HepG2 (cell line): ENCODE data around the gene TBRG4. TPM values are rescaled to one million over a fixed set of nuclear protein-coding genes. Genes with fewer than 3 reads are reported as not detected.

Source experiments
- CERS6 ChIP-seq: sonication (generic); formaldehyde crosslinking; IDR thresholded peaks from 2 replicates; pipeline ENCODE4 v1.5.0; 2020; ENCODE audit warnings: missing genetic modification reagents
- GPN1 ChIP-seq: sonication (generic); formaldehyde crosslinking; IDR thresholded peaks from 2 replicates; pipeline ENCODE4 v1.5.1; 2020; ENCODE audit warnings: missing genetic modification reagents, borderline replicate concordance
- GTF3A ChIP-seq: sonication (generic); formaldehyde crosslinking; conservative IDR thresholded peaks from 2 replicates; pipeline ENCODE4 v1.4.0; 2020; ENCODE audit warnings: mild to moderate bottlenecking, missing genetic modification reagents
- HDAC1 ChIP-seq: sonication (generic); formaldehyde crosslinking; IDR thresholded peaks from 2 replicates; pipeline ENCODE4 v1.5.1; 2020; ENCODE audit warnings: mild to moderate bottlenecking, missing genetic modification reagents
- HNF4G ChIP-seq, 2 experiments: sonication (generic) in 1 of 2; formaldehyde crosslinking in 1 of 2; IDR thresholded peaks; 2 replicates each; pipeline versions ENCODE4 v1.4.0 to v1.6.1; 2011 to 2020; ENCODE audit warnings: borderline replicate concordance in 2 of 2, low read depth in 2 of 2, mild to moderate bottlenecking in 2 of 2, low read length in 1 of 2, missing genetic modification reagents in 1 of 2, moderate library complexity in 1 of 2
- HNRNPH1 ChIP-seq: fragments of 200-400 bp; formaldehyde crosslinking; optimal IDR thresholded peaks from 2 replicates; pipeline ENCODE3; 2017; ENCODE audit warnings: mild to moderate bottlenecking, low read depth, low read length
- IRF2 ChIP-seq: IDR thresholded peaks from 2 replicates; pipeline ENCODE4 v1.6.1; 2018; ENCODE audit warnings: missing genetic modification reagents, missing compliant biosample characterization
- KDM3A ChIP-seq: IDR thresholded peaks from 2 replicates; pipeline ENCODE4 v1.6.1; 2018; ENCODE audit warnings: low read depth, missing compliant biosample characterization
- NONO ChIP-seq, 2 experiments: fragments of 450-650 bp in 1 of 2; sonication (generic) in 1 of 2; formaldehyde crosslinking in 1 of 2; IDR thresholded peaks in 1 of 2; conservative IDR thresholded peaks in 1 of 2; 2 replicates each; pipeline versions ENCODE4 v1.6.1 to v1.8.0; 2017 to 2022; ENCODE audit warnings: mild to moderate bottlenecking in 1 of 2, missing genetic modification reagents in 1 of 2, moderate library complexity in 1 of 2
- NR2F2 ChIP-seq: IDR thresholded peaks from 2 replicates; pipeline ENCODE4 v1.6.1; 2012; ENCODE audit warnings: low read depth, inconsistent platforms, borderline replicate concordance
- POLR2G ChIP-seq: fragments of 200-400 bp; formaldehyde crosslinking; IDR thresholded peaks from 2 replicates; pipeline ENCODE4 v1.6.1; 2018; ENCODE audit warnings: mild to moderate bottlenecking, low read depth, low read length, moderate library complexity
- RAD51 ChIP-seq: fragments of 450-650 bp; IDR thresholded peaks from 2 replicates; pipeline ENCODE4 v1.6.1; 2016; ENCODE audit warnings: borderline replicate concordance
- SMAD3 ChIP-seq: sonication (generic); formaldehyde crosslinking; IDR thresholded peaks from 2 replicates; pipeline ENCODE4 v1.4.0; 2020; ENCODE audit warnings: missing genetic modification reagents
- TFE3 ChIP-seq: IDR thresholded peaks from 2 replicates; pipeline ENCODE4 v1.6.1; 2016
- ZBTB1 ChIP-seq: sonication (generic); formaldehyde crosslinking; IDR thresholded peaks from 2 replicates; pipeline ENCODE4 v1.4.0; 2020; ENCODE audit warnings: missing genetic modification reagents, borderline replicate concordance
- ZBTB20 ChIP-seq: sonication (generic); formaldehyde crosslinking; IDR thresholded peaks from 2 replicates; pipeline ENCODE4 v1.8.1; 2023; ENCODE audit warnings: missing genetic modification reagents, low read depth, mild to moderate bottlenecking, borderline replicate concordance
- ZBTB25 ChIP-seq: IDR thresholded peaks from 2 replicates; pipeline ENCODE4 v1.6.1; 2018; ENCODE audit warnings: missing genetic modification reagents
- ZFP36L1 ChIP-seq: sonication (generic); formaldehyde crosslinking; IDR thresholded peaks from 2 replicates; pipeline ENCODE4 v1.8.0; 2022; ENCODE audit warnings: mild to moderate bottlenecking, missing genetic modification reagents, moderate library complexity
- ZKSCAN8 ChIP-seq: IDR thresholded peaks from 2 replicates; pipeline ENCODE4 v1.6.1; 2016; ENCODE audit warnings: borderline replicate concordance, missing genetic modification reagents, missing compliant biosample characterization
- ZNF256 ChIP-seq: sonication (generic); formaldehyde crosslinking; conservative IDR thresholded peaks from 2 replicates; pipeline ENCODE4 v1.4.0; 2020; ENCODE audit warnings: missing genetic modification reagents
- ZNF432 ChIP-seq: sonication (generic); formaldehyde crosslinking; IDR thresholded peaks from 2 replicates; pipeline ENCODE4 v1.5.0; 2020; ENCODE audit warnings: missing genetic modification reagents, mild to moderate bottlenecking, borderline replicate concordance
- ZNF710 ChIP-seq: sonication (generic); formaldehyde crosslinking; IDR thresholded peaks from 2 replicates; pipeline ENCODE4 v1.5.0; 2020; ENCODE audit warnings: mild to moderate bottlenecking, missing genetic modification reagents, borderline replicate concordance
- ZNF773 ChIP-seq: sonication (generic); formaldehyde crosslinking; IDR thresholded peaks from 2 replicates; pipeline ENCODE4 v1.4.0; 2020; ENCODE audit warnings: missing genetic modification reagents, borderline replicate concordance
- polyA plus RNA-seq, 8 experiments: library from polyadenylated mRNA; depleted of rRNA in 3 of 8; stranded (reverse) in 7 of 8; unstranded in 1 of 8; fragments of >200 nt; fragmentation: Illumina TruSeq in 4 of 8; extraction: Trizol in 4 of 8; gene quantifications; 2 replicates each; pipeline versions ENCODE4 v1.2.1 to v1.2.3, GENCODE V29; 2011 to 2016; ENCODE audit warnings: low read depth in 4 of 8, missing spikeins in 1 of 8, mixed read lengths in 1 of 8; ENCODE audit not compliant: insufficient read depth in 1 of 8
- total RNA-seq, 5 experiments: library from RNA; depleted of rRNA; stranded (reverse); fragments of >200 nt; fragmentation: Illumina TruSeq; extraction: Trizol; gene quantifications; 2 replicates each; pipeline ENCODE4 v1.2.3, GENCODE V29; 2016; ENCODE audit warnings: low read depth in 1 of 5

TBRG4 gene
- total and polyA plus RNA-seq, 2 of the 13 experiments (the other 11 are each of a cell fraction or from before 2014, with no cell fraction given), result 87.8 to 107 TPM

GRCh38 chr7:45111298-45112223 lies at the start of gene TBRG4 (continued):
- TF ChIP-seq ZNF710 (CRISPR knock-in tag) (peak; percentile 69; the same call in 1 of the 2 replicates), TFE3 (peak; percentile 43), IRF2 (peak; percentile 83; the same call in 1 of the 2 replicates), HNRNPH1 (no peak), NR2F2 (peak; percentile 30; the same call in 1 of the 2 replicates), HNF4G (IDR thresholded peaks at IDR 0.05; ENCODE audit: borderline replicate concordance, low read depth, low read length) (no peak), HNF4G (CRISPR knock-in tag; IDR thresholded peaks at IDR 0.05; ENCODE audit: borderline replicate concordance, low read depth) (no peak), ZBTB1 (no peak), ZNF432 (CRISPR knock-in tag) (no peak), ZNF256 (CRISPR knock-in tag) (0 out of 2 replicates have a peak, but pooled peaks have one; percentile 84), CERS6 (CRISPR knock-in tag) (no peak), SMAD3 (0 out of 2 replicates have a peak, but pooled peaks have one; percentile 66), KDM3A (CRISPR knock-in tag) (peak; percentile 82; the same call in 1 of the 2 replicates), ZNF773 (no peak; the same call in 1 of the 2 replicates), RAD51 (no peak), ZBTB20 (CRISPR knock-in tag) (peak; percentile 79; the same call in 1 of the 2 replicates), GPN1 (CRISPR knock-in tag) (peak; percentile 37; the same call in 1 of the 2 replicates), ZFP36L1 (CRISPR knock-in tag) (no peak), NONO (IDR thresholded peaks at IDR 0.05) (no peak), NONO (CRISPR knock-in tag; conservative IDR thresholded peaks at IDR 0.05) (peak; percentile 99), ZBTB25 (CRISPR knock-in tag) (peak; percentile 18; the same call in 1 of the 2 replicates), HDAC1 (CRISPR knock-in tag) (peak; percentile 98), GTF3A (CRISPR knock-in tag) (peak; percentile 96; the same call in 1 of the 2 replicates), POLR2G (peak; percentile 98), ZKSCAN8 (CRISPR knock-in tag) (no peak)
